Activated CD8-positive, alpha-beta T cell treated with anti-CD3 and anti-CD28 coated beads for 36 hours (primary cell): ENCODE data around the gene IRF7. TPM values are rescaled to one million over a fixed set of nuclear protein-coding genes. Genes with fewer than 3 reads are reported as not detected.
A peak's percentile ranks its signal among the peaks of the same experiment; 100 is the strongest.

Source experiments
- ATAC-seq: fragments of 200-7000 bp; cut with Tn5 transposase; one replicate; pipeline ENCODE4 v1.10.0; 2021; ENCODE audit warnings: mild to moderate bottlenecking, moderate library complexity
- CTCF ChIA-PET: fragments of 350-600 bp; sonication (Branson Sonifier 250); formaldehyde crosslinking; loops from one replicate; lab custom pipeline; 2021; ENCODE audit warnings: antibody characterized with exemption; lab: Charles Lee
- POLR2A ChIA-PET: fragments of 350-600 bp; sonication (Branson Sonifier 250); formaldehyde crosslinking; loops from one replicate; lab custom pipeline; 2021; ENCODE audit warnings: antibody characterized with exemption; lab: Charles Lee
- DNase-seq: peaks from one replicate; pipeline ENCODE4 v3.0.0-alpha.2; 2020
- H3K27ac Mint-ChIP-seq: one replicate; pipeline ENCODE4 v1.8.0; 2021; ENCODE audit warnings: mild to moderate bottlenecking, mixed read lengths
- H3K27me3 Mint-ChIP-seq: one replicate; pipeline ENCODE4 v1.8.0; 2021; ENCODE audit warnings: mixed read lengths
- H3K36me3 Mint-ChIP-seq: one replicate; pipeline ENCODE4 v1.8.0; 2021; ENCODE audit warnings: low read depth, mixed read lengths
- H3K4me1 Mint-ChIP-seq: one replicate; pipeline ENCODE4 v1.8.0; 2021; ENCODE audit warnings: low read depth, mixed read lengths
- H3K4me3 Mint-ChIP-seq: one replicate; pipeline ENCODE4 v1.8.0; 2021; ENCODE audit warnings: mild to moderate bottlenecking, moderate library complexity, mixed read lengths
- H3K9me3 Mint-ChIP-seq: one replicate; pipeline ENCODE4 v1.8.0; 2021; ENCODE audit warnings: mixed read lengths
- CTCF ChIP-seq: fragments of 200-600 bp; IDR thresholded peaks from one replicate; pipeline ENCODE4 v1.8.0; 2022; ENCODE audit warnings: antibody characterized with exemption, mild to moderate bottlenecking
- intact Hi-C: fragments of 100-400 bp; cut with micrococcal nuclease; formaldehyde crosslinking; loops from one replicate; pipeline ENCODE4 v1.10.0; 2022
- total RNA-seq, 2 experiments: library from RNA; stranded (reverse); gene quantifications; one replicate each; pipeline ENCODE4 v1.2.3, GENCODE V29; 2021

IRF7 gene
- total RNA-seq, 2 experiments from 2014 or later = 34.6 to 37.5 TPM

DNA sequence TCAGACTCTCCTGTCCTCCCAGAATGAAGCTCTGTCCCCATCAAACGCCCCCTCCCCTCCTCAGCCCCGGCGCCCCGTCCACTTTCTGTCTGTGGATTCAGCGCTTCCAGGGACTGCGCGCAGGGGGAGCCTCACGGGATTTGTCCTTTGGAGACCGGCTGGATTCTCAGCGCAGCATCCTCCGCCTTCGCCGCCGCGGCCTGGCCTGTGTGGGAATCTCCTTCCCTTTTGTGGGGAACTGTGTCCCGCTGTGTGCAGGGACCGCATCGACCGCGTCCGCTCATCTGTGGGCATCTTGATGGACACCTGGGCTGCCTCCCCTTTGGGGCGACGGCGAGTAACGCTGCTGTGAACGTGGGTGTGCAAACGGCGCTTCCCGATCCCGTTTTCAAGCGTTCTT, 12.3 kb upstream of the IRF7 start:
- ChIA-PET POLR2A (interaction anchor here (1.5 kb wide), 1 partner anchor 12 kb away, joined by 4 read pairs; the partner anchor contains the start of gene IRF7), CTCF (no interaction called here)
- Mint-ChIP-seq H3K36me3 (peaks cover 2% of the 10 kb centered on the region), H3K27me3 (peaks cover 21% of the 10 kb centered on the region), H3K4me3 (peak overlapping the region; percentile 15), H3K9me3 (no peaks in the 10 kb centered on the region), H3K4me1 (peaks cover 22% of the 10 kb centered on the region), H3K27ac (peak overlapping the region; percentile 14)
- DNase-seq (no peak), ATAC-seq (no peak)
- intact Hi-C loops = no loop called here
- TF ChIP-seq CTCF = no peak

- ATAC-seq = no peak
Measured at GRCh38 chr11:627308-627576, 11.5 kb upstream of the IRF7 start.

DNA sequence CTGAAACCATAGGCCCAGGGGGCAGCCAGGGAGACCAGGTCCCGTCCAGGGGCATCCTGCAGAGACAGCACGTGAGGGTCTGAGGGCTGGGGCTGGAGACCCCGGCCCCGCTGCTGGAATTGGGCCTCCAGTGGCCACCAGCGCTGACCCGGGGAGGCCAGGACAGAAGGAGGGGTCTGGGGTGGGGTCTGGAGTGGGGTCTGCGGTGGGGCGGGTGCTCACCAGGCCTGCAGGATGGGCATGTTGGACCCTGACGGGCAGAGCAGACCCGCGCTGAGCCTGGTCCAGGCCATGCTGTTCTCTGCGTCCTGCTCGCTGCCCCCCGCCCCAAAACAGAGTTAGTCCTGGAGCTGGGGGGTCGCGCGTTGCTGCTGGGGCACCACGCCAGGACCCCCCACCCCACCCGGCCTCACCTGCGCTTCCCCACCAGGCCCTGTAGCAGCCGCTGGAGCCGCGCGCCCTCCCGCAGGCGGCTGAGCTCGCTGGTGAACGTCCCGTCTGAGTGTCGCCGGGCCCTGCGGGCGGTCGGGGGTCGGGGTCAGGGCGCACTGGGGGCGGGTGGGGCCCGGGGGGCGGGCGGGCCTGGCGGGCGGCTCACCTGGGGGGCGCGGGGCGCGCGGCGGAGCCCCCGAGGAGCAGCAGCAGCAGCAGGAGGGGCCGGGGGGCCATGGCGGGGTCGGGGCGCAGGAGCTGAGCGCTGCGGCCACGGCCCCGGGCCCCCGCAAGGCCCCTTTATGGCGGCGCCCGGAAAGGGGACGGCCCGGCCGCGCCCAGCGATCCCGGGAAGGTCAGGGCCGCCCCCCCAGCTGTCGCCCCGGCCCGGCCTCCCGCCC, 10.9 kb upstream of the IRF7 start, which contains the start of gene SCT:
Gene SCT, minus strand, starts transcription at position 707 of the 833 bp plus-strand sequence. Its CDS starts 38 bp downstream, at position 669.
- CTCF ChIA-PET = interaction anchor here (1.8 kb wide), 1 partner anchor 72 kb away, joined by 4 read pairs; no protein-coding TSS in a partner anchor
- POLR2A ChIA-PET = interaction anchor here (0.7 to 1.5 kb wide), 5 partner anchors 11 to 72 kb away, joined by 3 to 4 read pairs (median 4); partner anchors contain the start of gene IRF7
- no peak within 1 kb of the TSS for H3K27ac Mint-ChIP-seq

More at GRCh38 chr11:627308-627576, 11.5 kb upstream of the IRF7 start:
- H3K4me1 Mint-ChIP-seq = peaks cover 22% of the 10 kb centered on the region
- peaks cover 21% of the 10 kb centered on the region for H3K27me3 Mint-ChIP-seq
- no peak overlapping the region for H3K27ac Mint-ChIP-seq
- H3K4me3 Mint-ChIP-seq = no peak overlapping the region
- POLR2A ChIA-PET = interaction anchor here (0.8 to 1.5 kb wide), 3 partner anchors 11 to 66 kb away, joined by 4 read pairs; partner anchors contain the start of gene IRF7
- no peak for TF ChIP-seq CTCF
- intact Hi-C loops = no loop called here
- DNase-seq = no peak
- H3K36me3 Mint-ChIP-seq = peaks cover 2% of the 10 kb centered on the region
- CTCF ChIA-PET = interaction anchor here (1.8 kb wide), 1 partner anchor 72 kb away, joined by 4 read pairs; no protein-coding TSS in a partner anchor
- H3K9me3 Mint-ChIP-seq = no peaks in the 10 kb centered on the region

GRCh38 chr11:625636-626268, 10.0 kb upstream of the IRF7 start:
- ChIA-PET CTCF (interaction anchor here (1.8 kb wide), 1 partner anchor 71 kb away, joined by 4 read pairs; no protein-coding TSS in a partner anchor), POLR2A (interaction anchor here (1.4 kb wide), 1 partner anchor 71 kb away, joined by 4 read pairs; no protein-coding TSS in a partner anchor)
- no peak overlapping the region for H3K27ac Mint-ChIP-seq
- H3K4me3 Mint-ChIP-seq = no peak overlapping the region
- no peak for TF ChIP-seq CTCF
- intact Hi-C loops = no loop called here
- peaks cover 4% of the 10 kb centered on the region for H3K36me3 Mint-ChIP-seq
- DNase-seq (no peak), ATAC-seq (no peak)
- no peaks in the 10 kb centered on the region for H3K9me3 Mint-ChIP-seq
- peaks cover 21% of the 10 kb centered on the region for H3K27me3 Mint-ChIP-seq
- H3K4me1 Mint-ChIP-seq = peaks cover 22% of the 10 kb centered on the region

More for the DNA sequence above, 10.9 kb upstream of the IRF7 start, which contains the start of gene SCT:
- no peak for TF ChIP-seq CTCF
- ATAC-seq = no peak
- no peaks in the 10 kb centered on the region for H3K9me3 Mint-ChIP-seq
- peaks cover 4% of the 10 kb centered on the region for H3K36me3 Mint-ChIP-seq
- H3K4me3 Mint-ChIP-seq = no peak within 1 kb of the TSS
- intact Hi-C loops = no loop called here
- no peak for DNase-seq
- H3K4me1 Mint-ChIP-seq = peaks cover 22% of the 10 kb centered on the region
- peaks cover 21% of the 10 kb centered on the region for H3K27me3 Mint-ChIP-seq
